Activated T-helper 9 cell treated with anti-CD3 and anti-CD28 coated beads, Interleukin-2, amount 50 U/mL, for 16 hours (primary cell): ENCODE measurements around the gene CGRRF1.

ENCODE experiments used
- DNase-seq: peaks from one replicate; pipeline ENCODE4 v3.0.0-alpha.2; 2020; ENCODE audit warnings: low read depth

The CGRRF1 gene

DNA sequence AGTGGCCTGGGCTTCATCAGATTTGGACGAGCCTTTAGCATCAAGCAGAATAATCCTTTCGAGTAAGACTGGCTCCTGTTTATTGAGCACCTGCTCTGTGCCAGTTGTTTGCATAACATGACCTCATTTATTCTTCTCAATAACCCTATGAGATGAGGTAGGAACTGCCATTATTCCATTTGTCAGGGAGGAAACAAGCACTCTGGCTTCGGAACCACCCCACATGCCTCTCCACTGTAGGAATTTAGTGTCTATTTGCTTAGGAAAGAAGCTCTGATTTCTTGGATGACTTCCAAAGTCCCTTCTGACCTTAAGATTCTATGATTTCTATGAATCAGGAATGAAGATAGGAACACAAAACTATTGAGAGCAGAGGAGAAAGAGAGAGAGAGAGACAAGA, 68.3 kb downstream of the CGRRF1 start:
- DNase-seq, result no peak

DNA sequence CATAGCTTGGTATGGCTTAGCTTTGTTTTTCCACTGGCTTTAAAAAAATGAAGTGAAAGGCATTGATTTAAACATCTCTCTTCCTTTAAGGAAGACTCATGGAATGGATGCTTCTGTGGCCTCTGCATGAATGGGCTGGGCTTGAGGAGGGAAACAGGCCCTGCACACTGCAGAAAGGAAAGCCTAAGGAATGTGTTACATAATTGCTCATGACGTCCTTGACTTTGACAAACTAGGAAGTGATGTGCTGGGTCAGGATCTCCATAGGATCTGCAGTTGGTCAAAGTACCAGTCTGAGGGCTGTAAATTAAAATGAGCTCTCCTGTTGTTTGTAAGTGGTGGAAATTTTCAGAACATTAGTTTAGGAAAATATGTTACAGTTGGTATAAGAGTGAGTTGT, 69.9 kb downstream of the CGRRF1 start:
- DNase-seq, result no peak

DNA sequence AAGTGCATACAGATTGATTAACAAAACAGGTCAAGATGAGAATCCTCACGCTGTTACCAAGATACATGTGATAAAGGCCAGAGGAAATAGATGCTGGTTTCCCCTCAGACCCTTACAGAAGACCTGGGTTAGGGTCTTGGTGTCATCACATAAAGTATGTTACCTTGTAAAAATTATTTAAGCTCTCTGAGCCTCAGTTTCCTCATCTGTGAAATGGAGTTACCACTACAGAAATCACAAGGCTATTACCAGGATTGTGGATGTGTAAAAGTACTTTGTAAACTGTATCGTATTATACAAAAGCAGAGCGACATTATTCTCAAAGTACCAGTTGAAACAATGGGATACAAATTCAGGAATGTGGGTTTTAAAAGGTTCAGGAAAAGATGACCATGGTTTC, 71.2 kb downstream of the CGRRF1 start:
- no peak for DNase-seq

DNA sequence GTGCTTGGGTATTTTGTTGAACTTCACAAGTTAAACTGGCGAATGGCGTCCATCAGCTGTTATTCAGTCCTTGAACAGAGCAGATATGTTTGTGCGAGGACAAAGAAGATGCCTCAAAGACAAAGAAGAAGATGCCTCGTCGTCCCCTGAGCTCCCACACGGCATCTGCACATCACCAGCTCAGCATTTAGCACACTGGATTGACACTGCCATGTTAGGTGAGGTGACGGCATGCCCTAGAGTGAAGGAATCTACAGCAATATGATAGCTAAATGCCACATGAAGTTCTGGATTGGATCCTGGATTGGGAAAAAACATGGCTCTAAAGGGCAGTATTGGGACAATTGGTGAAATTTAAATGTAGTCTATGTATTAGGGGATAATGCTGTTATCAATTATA, 72.6 kb downstream of the CGRRF1 start:
- DNase-seq, result no peak

DNA sequence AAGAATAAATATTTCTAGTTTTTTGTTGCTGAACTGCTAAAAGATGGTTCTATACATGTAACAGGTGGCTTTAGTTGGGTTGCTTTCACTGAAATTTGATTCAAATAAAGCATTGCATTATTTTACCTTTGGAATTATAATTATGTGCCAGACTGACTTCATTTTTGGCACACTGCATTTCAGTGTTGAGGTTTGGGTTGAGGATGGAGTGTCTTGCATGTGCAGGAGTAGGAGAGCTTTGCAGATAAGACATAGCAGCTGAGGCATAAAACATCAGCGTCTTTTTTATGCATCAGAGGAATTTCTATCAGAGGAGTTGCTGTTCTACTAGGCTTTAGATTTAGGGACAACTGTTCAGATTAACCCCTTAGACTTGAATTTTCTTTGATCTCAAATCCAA, 74.4 kb downstream of the CGRRF1 start:
- no peak for DNase-seq

DNA sequence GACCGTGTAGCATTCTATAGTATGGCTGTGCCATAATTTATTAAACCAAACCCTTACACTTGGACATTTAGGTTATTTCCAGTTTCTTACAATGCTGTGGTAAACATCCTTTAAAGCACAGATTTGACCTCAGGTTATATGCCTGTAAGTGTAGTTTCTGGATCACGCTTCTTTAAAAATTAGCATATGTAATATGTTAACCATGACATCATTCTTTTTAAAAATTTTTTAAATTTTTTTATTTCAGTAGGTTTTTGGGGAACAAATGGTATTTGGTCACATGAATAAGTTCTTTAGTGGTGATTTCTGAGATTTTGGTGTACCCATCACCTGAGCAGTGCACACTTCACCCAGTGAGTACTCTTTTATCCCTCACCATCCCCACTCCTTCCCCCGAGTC, 75.5 kb downstream of the CGRRF1 start:
- DNase-seq, result no peak
